HG03103 (cell line): ENCODE results near the gene MEIS1.
"Not testable (repeated sequence)": the region's sequence is repeated elsewhere in the genome, so short reads cannot be mapped to it uniquely, and the experiment has no call there.

ENCODE experiments used
- ATAC-seq: cut with Tn5 transposase; IDR thresholded peaks from one replicate; pipeline ENCODE4 v1.9.1; 2021; ENCODE audit warnings: low read depth; ENCODE audit not compliant: unreplicated experiment

The MEIS1 gene

GRCh38 chr2:66434679-66435548 lies at the start of gene MEIS1:
Gene MEIS1, plus strand, starts transcription at chr2:66435125. Its CDS starts 732 bp downstream, at chr2:66435857.
- peak; percentile 84 for ATAC-seq

- no peak for ATAC-seq
These were observed 47.7 kb upstream of the MEIS1 start for GRCh38 chr2:66387016-66387753.

- no peak for ATAC-seq
These were observed 45.2 kb upstream of the MEIS1 start for GRCh38 chr2:66389651-66390131.

GRCh38 chr2:66390152-66390551 lies 44.8 kb upstream of the MEIS1 start:
- ATAC-seq, result no peak

GRCh38 chr2:66390811-66391210 lies 44.1 kb upstream of the MEIS1 start:
- no peak for ATAC-seq

GRCh38 chr2:66391240-66391639 lies 43.7 kb upstream of the MEIS1 start:
- ATAC-seq, result not testable (repeated sequence)

- ATAC-seq, result no peak
These were observed 29.5 kb upstream of the MEIS1 start for GRCh38 chr2:66405473-66405872.

GRCh38 chr2:66408905-66409304 lies 26.0 kb upstream of the MEIS1 start:
- no peak for ATAC-seq

GRCh38 chr2:66412874-66413273 lies 22.1 kb upstream of the MEIS1 start:
- ATAC-seq, result no peak

GRCh38 chr2:66414896-66415295 lies 20.0 kb upstream of the MEIS1 start:
- ATAC-seq, result no peak

- ATAC-seq, result no peak
These were observed 16.5 kb upstream of the MEIS1 start for GRCh38 chr2:66418381-66418780.

GRCh38 chr2:66421612-66422011 lies 13.3 kb upstream of the MEIS1 start:
- ATAC-seq, result no peak

GRCh38 chr2:66423391-66424124 lies 11.4 kb upstream of the MEIS1 start:
- no peak for ATAC-seq

- no peak for ATAC-seq
These were observed 8.4 kb upstream of the MEIS1 start for GRCh38 chr2:66426244-66427111.

GRCh38 chr2:66427300-66427699 lies 7.6 kb upstream of the MEIS1 start:
- ATAC-seq, result no peak

GRCh38 chr2:66428986-66429612 lies 5.8 kb upstream of the MEIS1 start:
- ATAC-seq, result no peak

- ATAC-seq, result no peak
These were observed 5.0 kb upstream of the MEIS1 start for GRCh38 chr2:66429693-66430504.

GRCh38 chr2:66430505-66431273 lies 4.2 kb upstream of the MEIS1 start:
- no peak for ATAC-seq
